Measurements from ENCODE around the gene HEPACAM2. TPM values are rescaled to one million over a fixed set of nuclear protein-coding genes. Genes with fewer than 3 reads are reported as not detected.

HEPACAM2 gene
- total RNA-seq, 2 experiments from 2014 or later: not detected

DNA sequence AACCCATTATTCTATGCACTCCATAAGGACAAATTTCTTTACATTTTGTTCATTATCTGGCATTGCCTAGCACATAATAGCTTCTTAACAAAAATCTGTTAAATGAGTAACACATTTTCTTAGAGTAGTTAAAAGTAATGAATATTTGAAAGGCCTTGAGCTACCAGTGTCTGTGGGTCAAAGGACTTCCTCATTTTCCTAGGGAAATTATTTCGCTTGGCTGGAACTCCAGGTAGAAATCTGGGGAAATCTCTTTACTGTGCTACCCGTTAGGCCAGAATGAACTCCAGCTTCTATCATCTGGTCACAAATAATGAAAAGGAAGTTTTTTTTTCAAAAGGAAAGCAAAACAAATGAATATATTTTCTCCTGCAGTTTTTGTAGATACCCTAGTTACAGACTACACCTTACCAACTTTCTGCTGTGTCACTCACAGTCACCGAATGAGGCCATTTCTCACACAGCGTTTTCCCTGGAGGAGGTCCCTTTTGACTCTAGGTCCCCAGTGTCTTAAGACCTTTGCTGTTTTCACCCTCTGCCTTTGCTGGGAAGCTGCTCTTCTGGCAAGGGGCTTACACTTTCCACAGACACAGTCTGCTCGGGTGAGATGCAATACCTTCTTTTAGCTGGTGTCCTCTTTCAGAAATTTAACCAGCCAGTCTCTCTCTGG is 79.7 kb downstream of the HEPACAM2 start:
- no peaks in the 10 kb centered on the region for H3K27me3 Mint-ChIP-seq
- H3K4me3 Mint-ChIP-seq: peak overlapping the region; percentile 84
- peak; percentile 19 for DNase-seq
- H3K9me3 Mint-ChIP-seq: peaks cover 2% of the 10 kb centered on the region
- intact Hi-C loops (cut with micrococcal nuclease): no loop called here
- CTCF ChIA-PET: interaction anchor here (1.7 kb wide), 1 partner anchor 16 kb away, joined by 5 read pairs; no protein-coding TSS in a partner anchor
- peak overlapping the region; percentile 87 for H3K27ac Mint-ChIP-seq
- ATAC-seq: peak; percentile 40
- H3K36me3 Mint-ChIP-seq (ENCODE audit: low read depth): peaks cover 17% of the 10 kb centered on the region
- H3K4me1 Mint-ChIP-seq (ENCODE audit: low read depth): peaks cover 29% of the 10 kb centered on the region
- TF ChIP-seq, protein P1, sequence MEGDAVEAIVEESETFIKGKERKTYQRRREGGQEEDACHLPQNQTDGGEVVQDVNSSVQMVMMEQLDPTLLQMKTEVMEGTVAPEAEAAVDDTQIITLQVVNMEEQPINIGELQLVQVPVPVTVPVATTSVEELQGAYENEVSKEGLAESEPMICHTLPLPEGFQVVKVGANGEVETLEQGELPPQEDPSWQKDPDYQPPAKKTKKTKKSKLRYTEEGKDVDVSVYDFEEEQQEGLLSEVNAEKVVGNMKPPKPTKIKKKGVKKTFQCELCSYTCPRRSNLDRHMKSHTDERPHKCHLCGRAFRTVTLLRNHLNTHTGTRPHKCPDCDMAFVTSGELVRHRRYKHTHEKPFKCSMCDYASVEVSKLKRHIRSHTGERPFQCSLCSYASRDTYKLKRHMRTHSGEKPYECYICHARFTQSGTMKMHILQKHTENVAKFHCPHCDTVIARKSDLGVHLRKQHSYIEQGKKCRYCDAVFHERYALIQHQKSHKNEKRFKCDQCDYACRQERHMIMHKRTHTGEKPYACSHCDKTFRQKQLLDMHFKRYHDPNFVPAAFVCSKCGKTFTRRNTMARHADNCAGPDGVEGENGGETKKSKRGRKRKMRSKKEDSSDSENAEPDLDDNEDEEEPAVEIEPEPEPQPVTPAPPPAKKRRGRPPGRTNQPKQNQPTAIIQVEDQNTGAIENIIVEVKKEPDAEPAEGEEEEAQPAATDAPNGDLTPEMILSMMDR (IDR thresholded peaks at IDR 0.05): no peak
- POLR2A ChIA-PET: interaction anchor here (1.1 kb wide), 1 partner anchor 68 kb away, joined by 3 read pairs; no protein-coding TSS in a partner anchor

DNA sequence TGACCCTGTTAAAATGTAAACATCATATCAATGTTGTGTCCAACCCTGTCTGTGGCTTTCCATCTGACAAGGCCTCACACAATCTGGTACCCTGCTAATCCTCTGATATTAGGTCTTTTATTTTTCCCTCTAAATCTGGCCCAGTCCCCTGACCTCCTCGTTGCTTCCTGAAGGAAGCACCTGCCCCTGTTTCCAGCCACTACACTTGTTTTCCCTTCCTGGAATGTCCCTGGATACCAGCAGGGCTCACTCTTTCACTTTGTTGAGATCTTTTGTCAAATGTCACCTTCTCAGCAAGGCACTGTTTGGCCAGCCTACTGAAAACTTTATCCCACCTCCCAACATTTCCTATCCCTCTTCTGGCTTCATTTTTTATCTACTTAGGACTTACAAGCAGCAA is 80.2 kb downstream of the HEPACAM2 start:
- TF ChIP-seq, protein P1 (IDR thresholded peaks at IDR 0.05): no peak
- peaks cover 17% of the 10 kb centered on the region for H3K36me3 Mint-ChIP-seq (ENCODE audit: low read depth)
- ChIA-PET CTCF (interaction anchor here (1.7 kb wide), 1 partner anchor 15 kb away, joined by 5 read pairs; no protein-coding TSS in a partner anchor), POLR2A (no interaction called here)
- peak overlapping the region; percentile 5 for H3K27ac Mint-ChIP-seq
- DNase-seq (no peak), ATAC-seq (no peak)
- no peaks in the 10 kb centered on the region for H3K27me3 Mint-ChIP-seq
- no peak overlapping the region for H3K4me3 Mint-ChIP-seq
- peaks cover 29% of the 10 kb centered on the region for H3K4me1 Mint-ChIP-seq (ENCODE audit: low read depth)
- H3K9me3 Mint-ChIP-seq: peaks cover 2% of the 10 kb centered on the region
- intact Hi-C loops (cut with micrococcal nuclease): no loop called here

DNA sequence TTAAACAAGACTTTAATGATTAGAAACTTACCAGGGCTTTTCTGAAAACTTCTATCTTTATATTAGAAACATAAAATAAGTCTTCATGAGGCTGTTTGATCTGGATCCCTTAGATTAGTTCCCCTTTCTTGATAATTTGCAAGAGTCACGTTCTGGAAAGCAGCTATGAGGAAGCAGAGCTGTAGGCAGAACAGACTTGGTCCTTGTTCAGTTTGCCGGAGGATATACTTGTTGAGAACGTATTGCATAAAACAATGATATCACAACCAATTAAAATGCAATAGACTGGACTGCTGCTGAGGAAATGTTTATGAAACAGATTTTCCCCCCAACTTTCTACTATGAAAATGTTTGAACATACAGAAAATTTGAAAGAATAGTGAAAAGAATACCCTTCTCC is 80.9 kb downstream of the HEPACAM2 start:
- CTCF ChIA-PET: interaction anchor here (0.9 to 1.7 kb wide), 5 partner anchors 8 to 83 kb away, joined by 3 to 5 read pairs (median 3); no protein-coding TSS in a partner anchor
- Mint-ChIP-seq H3K4me1 (ENCODE audit: low read depth) (peaks cover 29% of the 10 kb centered on the region), H3K36me3 (ENCODE audit: low read depth) (peaks cover 17% of the 10 kb centered on the region), H3K27me3 (no peaks in the 10 kb centered on the region), H3K9me3 (peaks cover 2% of the 10 kb centered on the region), H3K4me3 (no peak overlapping the region), H3K27ac (no peak overlapping the region)
- intact Hi-C loops (cut with micrococcal nuclease): no loop called here
- TF ChIP-seq, protein P1 (IDR thresholded peaks at IDR 0.05): no peak
- POLR2A ChIA-PET: interaction anchor here (1.4 kb wide), 1 partner anchor 28 kb away, joined by 4 read pairs; the partner anchor contains the start of gene SAMD9
- DNase-seq: no peak
- no peak for ATAC-seq

DNA sequence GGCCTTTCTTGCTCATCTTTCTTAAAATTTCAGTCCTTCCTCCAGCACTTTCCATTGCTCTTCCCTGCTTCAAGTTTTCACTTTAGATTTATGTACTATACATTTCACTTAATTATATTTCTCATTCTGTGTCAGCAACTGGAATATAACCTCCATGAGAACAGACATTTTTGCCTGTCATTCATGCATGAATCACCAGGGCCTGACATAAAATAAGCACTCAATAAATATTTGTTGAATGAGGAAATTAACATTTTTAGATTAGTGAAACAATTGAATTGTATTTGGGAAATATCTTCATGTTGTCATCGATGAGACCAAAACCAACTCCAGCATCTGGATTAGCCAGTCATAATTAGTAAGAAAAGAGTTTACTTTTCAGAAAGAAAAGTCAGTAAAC is 84.1 kb downstream of the HEPACAM2 start:
- ATAC-seq (no peak), DNase-seq (no peak)
- Mint-ChIP-seq H3K9me3 (peaks cover 7% of the 10 kb centered on the region), H3K36me3 (ENCODE audit: low read depth) (peaks cover 29% of the 10 kb centered on the region), H3K4me1 (ENCODE audit: low read depth) (peaks cover 15% of the 10 kb centered on the region), H3K4me3 (no peak overlapping the region), H3K27ac (no peak overlapping the region), H3K27me3 (no peaks in the 10 kb centered on the region)
- TF ChIP-seq, protein P1 (IDR thresholded peaks at IDR 0.05): no peak
- intact Hi-C loops (cut with micrococcal nuclease): no loop called here
- ChIA-PET POLR2A (no interaction called here), CTCF (no interaction called here)

DNA sequence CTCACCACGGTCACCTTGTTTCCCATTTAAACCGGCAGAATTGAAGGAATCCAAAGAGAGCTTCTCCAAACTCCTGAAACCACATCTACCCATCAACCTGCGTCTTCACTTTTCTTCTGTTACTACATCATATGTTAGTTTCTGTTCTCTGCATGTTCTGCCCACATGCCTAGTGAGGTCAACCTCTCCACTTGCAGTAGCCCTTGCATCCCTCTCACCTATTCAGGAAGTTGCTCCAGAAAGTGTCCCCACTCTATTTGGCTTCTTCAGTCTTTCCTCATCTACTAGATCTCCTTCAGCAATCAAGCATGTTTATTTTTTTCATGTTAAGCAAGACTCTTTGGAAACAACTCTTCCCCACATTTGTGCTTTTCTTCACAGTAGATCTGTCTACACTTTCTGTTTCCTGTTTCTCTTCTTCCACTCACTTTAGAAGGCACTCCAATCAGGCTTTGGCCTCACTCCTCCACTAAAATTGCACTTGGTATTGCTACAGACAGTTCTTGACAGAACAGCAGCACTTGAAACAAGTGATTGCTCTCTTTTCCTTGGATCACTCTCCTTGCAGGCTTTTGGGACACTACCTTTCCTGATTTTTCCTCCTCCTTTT is 85.6 kb downstream of the HEPACAM2 start:
- intact Hi-C loops (cut with micrococcal nuclease): no loop called here
- TF ChIP-seq, protein P1 (IDR thresholded peaks at IDR 0.05): no peak

More for the DNA sequence above, 85.6 kb downstream of the HEPACAM2 start:
- DNase-seq: no peak
- peaks cover 37% of the 10 kb centered on the region for H3K36me3 Mint-ChIP-seq (ENCODE audit: low read depth)
- no peak overlapping the region for H3K4me3 Mint-ChIP-seq
- no peak for ATAC-seq
- ChIA-PET POLR2A (no interaction called here), CTCF (no interaction called here)
- peaks cover 3% of the 10 kb centered on the region for H3K4me1 Mint-ChIP-seq (ENCODE audit: low read depth)
- H3K9me3 Mint-ChIP-seq: peaks cover 8% of the 10 kb centered on the region
- H3K27ac Mint-ChIP-seq: no peak overlapping the region
- no peaks in the 10 kb centered on the region for H3K27me3 Mint-ChIP-seq

All from activated CD8-positive, alpha-beta T cell treated with anti-CD3 and anti-CD28 coated beads for 36 hours (primary cell).